ENCODE measurements around the gene POU3F1. TPM values are rescaled to one million over a fixed set of nuclear protein-coding genes. Genes with fewer than 3 reads are reported as not detected.

POU3F1 gene
- total RNA-seq, 4 donors from 2014 or later = 8.8 to 28.5 (median 13.5) TPM

- 43% methylated on average over 13 of the region's 13 CpGs for WGBS
- peak overlapping the region; percentile 0 for H3K4me3 ChIP-seq
- TF ChIP-seq POLR2AphosphoS5 (IDR thresholded peaks at IDR 0.05) (no peak), POLR2A (IDR thresholded peaks at IDR 0.05) (no peak), EP300 (IDR thresholded peaks at IDR 0.05) (no peak), CTCF (IDR thresholded peaks at IDR 0.05) (no peak)
- H3K27me3 ChIP-seq = no peaks in the 10 kb centered on the region
- peaks cover 15% of the 10 kb centered on the region for H3K36me3 ChIP-seq
- H3K9me3 ChIP-seq = no peaks in the 10 kb centered on the region
- no peak for DNase-seq (ENCODE audit: low spot score in 2 of 2)
- peaks cover 75% of the 10 kb centered on the region for H3K4me1 ChIP-seq
- H3K27ac ChIP-seq = peak overlapping the region; percentile 86
Measured at GRCh38 chr1:38000529-38001455, 45.8 kb downstream of the POU3F1 start.

GRCh38 chr1:38000233-38000528, 46.4 kb downstream of the POU3F1 start:
- Histone ChIP-seq H3K9me3 (no peaks in the 10 kb centered on the region), H3K4me3 (peak overlapping the region; percentile 0), H3K36me3 (peaks cover 15% of the 10 kb centered on the region), H3K4me1 (peaks cover 76% of the 10 kb centered on the region), H3K27ac (peak overlapping the region; percentile 86), H3K27me3 (no peaks in the 10 kb centered on the region)
- TF ChIP-seq POLR2AphosphoS5 (IDR thresholded peaks at IDR 0.05) (no peak), EP300 (IDR thresholded peaks at IDR 0.05) (no peak), CTCF (IDR thresholded peaks at IDR 0.05) (no peak), POLR2A (IDR thresholded peaks at IDR 0.05) (no peak)
- no peak for DNase-seq (ENCODE audit: low spot score in 2 of 2)
- 62% methylated on average over 2 of the region's 2 CpGs for WGBS

- TF ChIP-seq POLR2A (IDR thresholded peaks at IDR 0.05) = no peak
- no peak for TF ChIP-seq EP300 (IDR thresholded peaks at IDR 0.05)
- no peak for TF ChIP-seq CTCF (IDR thresholded peaks at IDR 0.05)
- TF ChIP-seq POLR2AphosphoS5 (IDR thresholded peaks at IDR 0.05) = no peak
- Histone ChIP-seq H3K27ac (peak overlapping the region; percentile 86), H3K27me3 (no peaks in the 10 kb centered on the region), H3K9me3 (no peaks in the 10 kb centered on the region), H3K36me3 (peaks cover 15% of the 10 kb centered on the region), H3K4me1 (peaks cover 80% of the 10 kb centered on the region), H3K4me3 (peak overlapping the region; percentile 0)
- WGBS = 36% methylated on average over 7 of the region's 9 CpGs
- no peak for DNase-seq (ENCODE audit: low spot score in 2 of 2)
Measured at GRCh38 chr1:37999430-38000232, 47.0 kb downstream of the POU3F1 start.

GRCh38 chr1:37998913-37999429, 47.6 kb downstream of the POU3F1 start:
- peak overlapping the region; percentile 86 for H3K27ac ChIP-seq
- TF ChIP-seq POLR2AphosphoS5 (IDR thresholded peaks at IDR 0.05) (no peak), EP300 (IDR thresholded peaks at IDR 0.05) (no peak), CTCF (IDR thresholded peaks at IDR 0.05) (no peak), POLR2A (IDR thresholded peaks at IDR 0.05) (no peak)
- WGBS = 75% methylated on average over 6 of the region's 16 CpGs
- DNase-seq (ENCODE audit: low spot score in 2 of 2) = no peak
- H3K36me3 ChIP-seq = peaks cover 15% of the 10 kb centered on the region
- no peak overlapping the region for H3K4me3 ChIP-seq
- no peaks in the 10 kb centered on the region for H3K9me3 ChIP-seq
- H3K4me1 ChIP-seq = peaks cover 75% of the 10 kb centered on the region
- H3K27me3 ChIP-seq = no peaks in the 10 kb centered on the region

Data from suprapubic skin (tissue), 4 donors.